Myocyte (in vitro differentiated cells): Measurements from ENCODE around the gene RUFY3. TPM values are rescaled to one million over a fixed set of nuclear protein-coding genes. Genes with fewer than 3 reads are reported as not detected.
"Not testable (repeated sequence)": the region's sequence is repeated elsewhere in the genome, so short reads cannot be mapped to it uniquely, and the experiment has no call there.

Experiments
- DNase-seq: peaks from one replicate; pipeline ENCODE4 v3.0.0-alpha.2; 2012; ENCODE audit warnings: low read depth
- total RNA-seq: library from RNA; depleted of rRNA; stranded (reverse); fragments of >200 nt; gene quantifications from 2 replicates; pipeline ENCODE4 v1.2.3, GENCODE V29; 2014

RUFY3 gene
- total RNA-seq, 1 donor from 2014 or later: 63.6 TPM

GRCh38 chr4:70839589-70840093, 117.9 kb downstream of the RUFY3 start, which contains the start of gene GRSF1:
Gene GRSF1 (minus strand): TSS chr4:70839890. CDS start chr4:70839827, 63 bp downstream.
- DNase-seq: peak; percentile 95

- not testable (repeated sequence) for DNase-seq
Observed at GRCh38 chr4:70840137-70840536, 118.4 kb downstream of the RUFY3 start.

GRCh38 chr4:70840631-70841030, 118.9 kb downstream of the RUFY3 start:
- DNase-seq: not testable (repeated sequence)

GRCh38 chr4:70841211-70841610, 119.4 kb downstream of the RUFY3 start:
- no peak for DNase-seq

GRCh38 chr4:70841951-70842350, 120.2 kb downstream of the RUFY3 start:
- DNase-seq: peak; percentile 86

GRCh38 chr4:70842761-70843435, 121.1 kb downstream of the RUFY3 start:
- DNase-seq: no peak

GRCh38 chr4:70844180-70844579, 122.4 kb downstream of the RUFY3 start:
- peak; percentile 9 for DNase-seq

- no peak for DNase-seq
Observed at GRCh38 chr4:70849291-70849690, 127.5 kb downstream of the RUFY3 start.

- DNase-seq: no peak
Observed at GRCh38 chr4:70855464-70855863, 133.7 kb downstream of the RUFY3 start.

Other genes starting within 250 kb of the RUFY3 start
- gene MUC7, start 249.8 kb upstream of the RUFY3 start, total RNA-seq: not detected in 2 replicates
- gene AMTN, start 203.4 kb upstream of the RUFY3 start, total RNA-seq: not detected in 2 replicates
- gene AMBN, start 129.7 kb upstream of the RUFY3 start, total RNA-seq: not detected in 2 replicates
- gene ENAM, start 93.2 kb upstream of the RUFY3 start, total RNA-seq: 0.21 and 0.83 TPM in 2 replicates
- 4.0 and 12.5 TPM in 2 replicates for gene JCHAIN, start 55.5 kb upstream of the RUFY3 start, total RNA-seq
- gene UTP3, start 33.4 kb upstream of the RUFY3 start, total RNA-seq: 23.7 and 25.7 TPM in 2 replicates
- 194 and 204 TPM in 2 replicates for gene GRSF1, start 117.9 kb downstream of the RUFY3 start, total RNA-seq
- gene MOB1B, start 180.4 kb downstream of the RUFY3 start, total RNA-seq: 59.6 and 65.1 TPM in 2 replicates